ENCODE measurements around the gene JCHAIN.

DNA sequence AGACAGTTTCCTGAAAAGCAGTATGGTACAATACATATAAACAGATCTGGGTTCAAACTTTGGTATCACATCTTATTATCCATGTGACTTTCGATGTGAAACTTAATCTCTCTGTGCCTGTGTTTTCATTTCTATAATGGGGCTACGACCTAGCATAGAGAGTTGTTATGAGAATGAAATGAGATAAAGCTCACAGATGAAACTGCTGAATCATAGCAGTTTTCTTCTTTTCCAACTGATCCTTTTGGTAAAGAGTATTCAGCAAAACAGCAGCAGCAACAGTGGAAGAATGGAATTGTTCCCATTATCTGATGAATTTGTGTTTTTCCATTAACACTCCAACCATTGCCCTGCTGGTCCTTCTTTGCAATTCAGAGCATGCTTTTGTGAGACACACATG lies 58.0 kb downstream of the JCHAIN start:
- TF ChIP-seq CTCF (IDR thresholded peaks at IDR 0.05) (no peak), EZH2 (IDR thresholded peaks at IDR 0.05) (no peak)

Measured in neural progenitor cell (in vitro differentiated cells).